Adipocyte (in vitro differentiated cells): ENCODE results near the gene KRT33A.

Experiments
- DNase-seq: peaks from one replicate; pipeline ENCODE4 v3.0.0-alpha.2; 2015; ENCODE audit warnings: low read depth
- H3K27me3 ChIP-seq: replicated peaks from 2 replicates; pipeline ENCODE4 v1.7.0; 2013; ENCODE audit warnings: mild to moderate bottlenecking, low read length, moderate library complexity; ENCODE audit not compliant: control insufficient read depth, insufficient read depth
- H3K36me3 ChIP-seq: 2 replicates; pipeline ENCODE4 v1.7.0; 2013; ENCODE audit warnings: low read length, mild to moderate bottlenecking, moderate library complexity; ENCODE audit not compliant: control insufficient read depth, insufficient read depth, severe bottlenecking
- H3K4me1 ChIP-seq: 2 replicates; pipeline ENCODE4 v1.7.0; 2013; ENCODE audit warnings: mild to moderate bottlenecking, low read length, moderate library complexity; ENCODE audit not compliant: control insufficient read depth, insufficient read depth
- H3K4me3 ChIP-seq: 2 replicates; pipeline ENCODE4 v1.7.0; 2013; ENCODE audit warnings: mild to moderate bottlenecking, low read length, moderate library complexity
- H3K9ac ChIP-seq: 2 replicates; pipeline ENCODE4 v1.7.0; 2013; ENCODE audit warnings: mild to moderate bottlenecking, low read length, moderate library complexity
- H3K9me3 ChIP-seq: 2 replicates; pipeline ENCODE4 v1.7.0; 2013; ENCODE audit warnings: mild to moderate bottlenecking, low read length, moderate library complexity; ENCODE audit not compliant: control insufficient read depth

The KRT33A gene

GRCh38 chr17:41327411-41328120, 23.1 kb downstream of the KRT33A start:
- H3K9me3 ChIP-seq, result no peaks in the 10 kb centered on the region
- no peak for DNase-seq
- H3K36me3 ChIP-seq, result no peaks in the 10 kb centered on the region
- H3K27me3 ChIP-seq, result no peaks in the 10 kb centered on the region
- no peak overlapping the region for H3K4me3 ChIP-seq
- H3K4me1 ChIP-seq, result no peaks in the 10 kb centered on the region
- no peak overlapping the region for H3K9ac ChIP-seq

GRCh38 chr17:41326173-41327145, 24.2 kb downstream of the KRT33A start:
- H3K9me3 ChIP-seq, result no peaks in the 10 kb centered on the region
- no peak for DNase-seq
- no peak overlapping the region for H3K4me3 ChIP-seq
- H3K36me3 ChIP-seq, result no peaks in the 10 kb centered on the region
- H3K4me1 ChIP-seq, result no peaks in the 10 kb centered on the region
- no peaks in the 10 kb centered on the region for H3K27me3 ChIP-seq
- no peak overlapping the region for H3K9ac ChIP-seq

- Histone ChIP-seq H3K4me1 (no peaks in the 10 kb centered on the region), H3K4me3 (no peak overlapping the region)
- no peak for DNase-seq
These were observed 25.0 kb downstream of the KRT33A start for GRCh38 chr17:41325611-41326010.

GRCh38 chr17:41325126-41325525, 25.5 kb downstream of the KRT33A start:
- DNase-seq, result no peak
- no peak overlapping the region for H3K9ac ChIP-seq
- H3K4me3 ChIP-seq, result no peak overlapping the region
- no peaks in the 10 kb centered on the region for H3K27me3 ChIP-seq
- no peaks in the 10 kb centered on the region for H3K4me1 ChIP-seq
- no peaks in the 10 kb centered on the region for H3K36me3 ChIP-seq
- peaks cover 4% of the 10 kb centered on the region for H3K9me3 ChIP-seq

More at GRCh38 chr17:41325611-41326010, 25.0 kb downstream of the KRT33A start:
- Histone ChIP-seq H3K36me3 (no peaks in the 10 kb centered on the region), H3K9ac (no peak overlapping the region), H3K9me3 (no peaks in the 10 kb centered on the region), H3K27me3 (no peaks in the 10 kb centered on the region)

GRCh38 chr17:41324180-41325075, 26.2 kb downstream of the KRT33A start:
- H3K4me1 ChIP-seq, result no peaks in the 10 kb centered on the region
- H3K27me3 ChIP-seq, result no peaks in the 10 kb centered on the region
- H3K36me3 ChIP-seq, result no peaks in the 10 kb centered on the region
- peaks cover 11% of the 10 kb centered on the region for H3K9me3 ChIP-seq
- H3K9ac ChIP-seq, result no peak overlapping the region
- H3K4me3 ChIP-seq, result no peak overlapping the region
- DNase-seq, result no peak

GRCh38 chr17:41322903-41323895, 27.4 kb downstream of the KRT33A start:
- DNase-seq, result no peak
- no peak overlapping the region for H3K4me3 ChIP-seq

GRCh38 chr17:41322094-41322902, 28.3 kb downstream of the KRT33A start:
- peaks cover 12% of the 10 kb centered on the region for H3K9me3 ChIP-seq
- H3K36me3 ChIP-seq, result no peaks in the 10 kb centered on the region
- H3K4me1 ChIP-seq, result no peaks in the 10 kb centered on the region
- H3K9ac ChIP-seq, result peak overlapping the region; percentile 34
- peak; percentile 81 for DNase-seq
- no peak overlapping the region for H3K4me3 ChIP-seq
- H3K27me3 ChIP-seq, result no peaks in the 10 kb centered on the region

More at GRCh38 chr17:41322903-41323895, 27.4 kb downstream of the KRT33A start:
- H3K9ac ChIP-seq, result no peak overlapping the region
- H3K9me3 ChIP-seq, result peaks cover 12% of the 10 kb centered on the region
- H3K27me3 ChIP-seq, result no peaks in the 10 kb centered on the region
- H3K4me1 ChIP-seq, result no peaks in the 10 kb centered on the region
- H3K36me3 ChIP-seq, result no peaks in the 10 kb centered on the region

- Histone ChIP-seq H3K4me3 (no peak overlapping the region), H3K27me3 (peaks cover 8% of the 10 kb centered on the region), H3K9me3 (peaks cover 12% of the 10 kb centered on the region), H3K4me1 (no peaks in the 10 kb centered on the region), H3K9ac (no peak overlapping the region), H3K36me3 (no peaks in the 10 kb centered on the region)
- DNase-seq, result no peak
These were observed 32.4 kb downstream of the KRT33A start for GRCh38 chr17:41318231-41318630.

GRCh38 chr17:41315814-41316445, 34.7 kb downstream of the KRT33A start:
- no peak for DNase-seq
- no peaks in the 10 kb centered on the region for H3K36me3 ChIP-seq
- peaks cover 12% of the 10 kb centered on the region for H3K9me3 ChIP-seq
- H3K4me1 ChIP-seq, result no peaks in the 10 kb centered on the region
- no peak overlapping the region for H3K9ac ChIP-seq
- H3K27me3 ChIP-seq, result peaks cover 12% of the 10 kb centered on the region
- H3K4me3 ChIP-seq, result no peak overlapping the region
